HG02970 (cell line): Measurements from ENCODE around the gene PLCB3.

Experiments
- ATAC-seq: cut with Tn5 transposase; IDR thresholded peaks from one replicate; pipeline ENCODE4 v1.9.1; 2021; ENCODE audit warnings: mild to moderate bottlenecking, moderate library complexity, moderate number of reproducible peaks; ENCODE audit not compliant: unreplicated experiment, low FRiP score

PLCB3 gene

GRCh38 chr11:64263021-64263946 is 12.0 kb downstream of the PLCB3 start:
- ATAC-seq = no peak

GRCh38 chr11:64263947-64264317 is 12.6 kb downstream of the PLCB3 start:
- no peak for ATAC-seq

GRCh38 chr11:64264371-64264852 is 13.1 kb downstream of the PLCB3 start:
- no peak for ATAC-seq

GRCh38 chr11:64265176-64266160 is 14.1 kb downstream of the PLCB3 start:
- no peak for ATAC-seq

GRCh38 chr11:64266339-64266738 is 15.0 kb downstream of the PLCB3 start:
- no peak for ATAC-seq

- no peak for ATAC-seq
Measured at GRCh38 chr11:64267207-64267945, 16.0 kb downstream of the PLCB3 start.

- ATAC-seq = no peak
Measured at GRCh38 chr11:64268025-64268892, 16.9 kb downstream of the PLCB3 start.

- ATAC-seq = no peak
Measured at GRCh38 chr11:64268893-64269539, 17.7 kb downstream of the PLCB3 start.

GRCh38 chr11:64269540-64270220 is 18.4 kb downstream of the PLCB3 start:
- peak; percentile 68 for ATAC-seq

- no peak for ATAC-seq
Measured at GRCh38 chr11:64275031-64275800, 23.9 kb downstream of the PLCB3 start.

GRCh38 chr11:64275841-64276240 is 24.5 kb downstream of the PLCB3 start:
- ATAC-seq = no peak

- no peak for ATAC-seq
Measured at GRCh38 chr11:64276653-64277431, 25.5 kb downstream of the PLCB3 start.

- ATAC-seq = no peak
Measured at GRCh38 chr11:64278576-64279190, 27.4 kb downstream of the PLCB3 start.

GRCh38 chr11:64281957-64282770 is 30.8 kb downstream of the PLCB3 start:
- ATAC-seq = no peak

- ATAC-seq = no peak
Measured at GRCh38 chr11:64283092-64283491, 31.8 kb downstream of the PLCB3 start.
